HG02588 (cell line): ENCODE results near the gene SLC22A25.
"Not testable (repeated sequence)": the region's sequence is repeated elsewhere in the genome, so short reads cannot be mapped to it uniquely, and the experiment has no call there.

Source experiments
- ATAC-seq: cut with Tn5 transposase; IDR thresholded peaks from one replicate; pipeline ENCODE4 v1.9.1; 2021; ENCODE audit warnings: mild to moderate bottlenecking, moderate library complexity; ENCODE audit not compliant: unreplicated experiment

Gene SLC22A25

GRCh38 chr11:63235471-63236461 is 7.6 kb downstream of the SLC22A25 start:
- ATAC-seq, result not testable (repeated sequence)

GRCh38 chr11:63229815-63230214 is 13.6 kb downstream of the SLC22A25 start:
- ATAC-seq, result no peak

- ATAC-seq, result no peak
Measured at GRCh38 chr11:63227521-63228107, 15.8 kb downstream of the SLC22A25 start.

DNA sequence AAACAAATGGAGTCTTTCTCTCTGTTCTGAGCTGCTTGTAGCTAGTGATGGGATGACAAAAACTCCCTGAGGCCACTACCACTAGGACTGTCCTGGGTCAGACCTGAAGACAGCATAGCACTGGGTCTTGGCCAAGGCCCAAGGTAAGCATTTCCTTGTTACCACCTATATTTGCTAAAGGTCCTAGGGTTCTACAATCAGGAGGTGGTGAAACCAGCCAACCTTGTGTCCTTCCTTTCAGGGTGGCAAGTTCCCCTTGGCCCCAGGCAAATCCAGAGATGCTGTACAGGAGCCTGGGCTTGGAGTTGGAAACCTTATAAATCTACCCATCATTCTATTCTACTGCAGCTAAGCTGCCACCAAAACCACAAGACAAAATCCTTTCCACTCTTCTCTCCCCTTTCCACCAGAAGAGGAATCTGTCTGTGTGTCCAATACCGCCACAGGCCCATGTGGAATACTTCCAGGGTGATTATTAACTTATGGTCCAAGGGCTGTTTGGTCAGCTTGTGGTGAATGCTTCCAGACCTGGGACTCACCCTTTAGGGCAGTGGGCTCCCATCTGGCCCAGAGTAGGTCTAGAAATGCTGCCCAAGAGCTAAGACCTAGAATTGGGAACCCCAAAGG is 16.8 kb downstream of the SLC22A25 start:
- ATAC-seq, result no peak

DNA sequence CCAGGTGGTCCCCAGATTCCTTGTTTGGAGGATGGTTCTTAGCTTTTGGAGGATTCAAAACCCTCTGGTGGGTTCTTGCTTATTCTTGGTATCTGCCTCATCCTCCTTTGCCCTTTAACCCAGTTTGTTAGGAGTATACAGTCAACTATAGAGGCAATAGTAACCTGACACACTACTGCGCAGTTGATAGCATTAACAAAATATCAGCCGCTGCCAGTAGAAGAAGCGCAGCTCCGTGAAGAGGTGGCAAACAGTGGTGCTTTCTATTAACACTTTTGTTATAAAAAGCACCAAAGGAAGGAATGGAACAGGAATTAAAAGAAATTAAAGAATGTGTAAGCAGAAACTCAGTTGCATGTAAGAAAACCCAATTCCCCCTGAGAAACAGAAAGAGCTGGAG is 29.3 kb downstream of the SLC22A25 start:
- ATAC-seq, result no peak

DNA sequence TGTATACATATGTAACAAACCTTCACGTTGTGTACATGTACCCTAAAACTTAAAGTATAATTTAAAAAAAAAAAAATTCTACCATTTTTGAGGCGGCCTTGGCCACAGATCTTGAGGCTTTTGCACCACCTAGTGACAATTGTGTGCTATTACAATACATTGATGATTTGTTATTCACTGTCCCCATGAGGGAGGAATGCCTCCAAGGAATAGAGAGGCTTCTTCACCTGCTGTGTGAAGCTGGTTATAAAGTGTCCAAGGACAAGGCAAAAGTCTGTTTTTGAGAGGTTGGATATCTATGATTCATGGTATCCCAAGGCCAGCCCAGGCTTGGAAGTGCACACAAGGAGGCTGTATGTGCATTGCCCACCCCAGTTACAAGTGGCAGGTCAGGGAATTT is 30.7 kb downstream of the SLC22A25 start:
- no peak for ATAC-seq

GRCh38 chr11:63210111-63210510 is 33.3 kb downstream of the SLC22A25 start:
- ATAC-seq, result no peak
